Neural progenitor cell (in vitro differentiated cells): ENCODE data around the gene CRHR2. TPM values are rescaled to one million over a fixed set of nuclear protein-coding genes. Genes with fewer than 3 reads are reported as not detected.

Source experiments
- DNase-seq: peaks from one replicate; pipeline ENCODE4 v3.0.0-alpha.2; 2016; ENCODE audit warnings: low spot score
- H2AFZ ChIP-seq: fragments of 200-600 bp; sonication (generic); replicated peaks from 2 replicates; pipeline ENCODE4 v1.6.1; 2016; ENCODE audit warnings: antibody characterized with exemption
- H3F3A ChIP-seq: fragments of 200-600 bp; sonication (generic); 2 replicates; pipeline ENCODE4 v1.6.1; 2016; ENCODE audit warnings: antibody characterized with exemption, low read depth
- H3K27ac ChIP-seq: fragments of 200-600 bp; sonication (generic); 2 replicates; pipeline ENCODE4 v1.5.1; 2016; ENCODE audit warnings: mild to moderate bottlenecking
- H3K27me3 ChIP-seq: fragments of 200-600 bp; sonication (generic); 2 replicates; pipeline ENCODE4 v1.6.1; 2016; ENCODE audit warnings: mild to moderate bottlenecking, moderate library complexity
- H3K36me3 ChIP-seq: fragments of 200-600 bp; sonication (generic); 2 replicates; pipeline ENCODE4 v1.5.1; 2016
- H3K4me1 ChIP-seq: fragments of 200-600 bp; sonication (generic); 2 replicates; pipeline ENCODE4 v1.6.1; 2016; ENCODE audit warnings: mixed run types
- H3K4me2 ChIP-seq: fragments of 200-600 bp; sonication (generic); 2 replicates; pipeline ENCODE4 v1.6.1; 2016
- H3K4me3 ChIP-seq: fragments of 200-600 bp; sonication (generic); 2 replicates; pipeline ENCODE4 v1.5.1; 2016
- H3K79me2 ChIP-seq: fragments of 200-600 bp; sonication (generic); 2 replicates; pipeline ENCODE4 v1.6.1; 2016; ENCODE audit warnings: low read depth
- H3K9ac ChIP-seq: fragments of 200-600 bp; sonication (generic); 2 replicates; pipeline ENCODE4 v1.6.1; 2016
- H3K9me3 ChIP-seq: fragments of 200-600 bp; sonication (generic); 2 replicates; pipeline ENCODE4 v1.5.1; 2016; ENCODE audit warnings: low read depth
- H4K20me1 ChIP-seq: fragments of 200-600 bp; sonication (generic); 2 replicates; pipeline ENCODE4 v1.6.1; 2016; ENCODE audit warnings: low read depth
- H3K27ac Mint-ChIP-seq: 3 replicates; pipeline ENCODE4 v1.8.0; 2021; ENCODE audit warnings: mixed read lengths
- H3K27me3 Mint-ChIP-seq: 2 replicates; pipeline ENCODE4 v1.8.0; 2022; ENCODE audit warnings: low read depth, mild to moderate bottlenecking, inconsistent platforms, moderate library complexity, mixed read lengths; ENCODE audit not compliant: insufficient read depth
- H3K36me3 Mint-ChIP-seq: 3 replicates; pipeline ENCODE4 v1.8.0; 2021; ENCODE audit warnings: mixed read lengths
- H3K4me1 Mint-ChIP-seq: 3 replicates; pipeline ENCODE4 v1.8.0; 2021; ENCODE audit warnings: mixed read lengths
- H3K4me3 Mint-ChIP-seq: 3 replicates; pipeline ENCODE4 v1.8.0; 2021; ENCODE audit warnings: mild to moderate bottlenecking, moderate library complexity, mixed read lengths
- H3K9me3 Mint-ChIP-seq: 3 replicates; pipeline ENCODE4 v1.8.0; 2020; ENCODE audit warnings: mixed read lengths
- EZH2 ChIP-seq: fragments of 200-600 bp; sonication (generic); IDR thresholded peaks from 2 replicates; pipeline ENCODE4 v1.6.1; 2017; ENCODE audit warnings: antibody characterized with exemption, mild to moderate bottlenecking, moderate library complexity
- EZH2phosphoT487 ChIP-seq: fragments of 200-600 bp; sonication (generic); IDR thresholded peaks from 2 replicates; pipeline ENCODE4 v1.6.1; 2017; ENCODE audit warnings: antibody characterized with exemption
- total RNA-seq: library from RNA; depleted of rRNA; stranded (reverse); fragments of >200 nt; gene quantifications from 2 replicates; pipeline ENCODE4 v1.2.3, GENCODE V29; 2015; ENCODE audit warnings: low replicate concordance
- TF ChIP-seq, protein P1 (sequence below): fragments of 200-600 bp; sonication (generic); IDR thresholded peaks from 2 replicates; pipeline ENCODE4 v1.5.1; 2017; ENCODE audit warnings: antibody characterized with exemption, mild to moderate bottlenecking

The CRHR2 gene
- total RNA-seq, 1 donor from 2014 or later: not detected

DNA sequence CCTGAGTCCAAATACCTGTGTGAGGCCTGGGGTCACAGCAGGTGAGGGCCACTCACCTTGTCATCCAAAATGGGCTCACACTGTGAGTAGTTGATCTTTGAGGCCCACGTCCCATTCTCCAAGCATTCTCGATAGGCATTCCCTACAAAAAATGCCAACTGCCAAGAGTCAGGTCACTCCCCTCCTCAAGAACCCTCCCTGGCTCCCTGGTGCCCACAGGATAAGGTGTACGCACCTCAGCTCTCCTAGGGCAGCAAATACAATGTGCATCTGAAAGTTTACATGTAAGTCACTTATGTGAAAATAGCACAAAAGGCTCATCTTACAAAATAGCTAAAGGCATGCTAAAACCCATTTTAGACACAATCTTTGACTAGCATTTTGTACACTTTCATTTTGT lies 15.1 kb downstream of the CRHR2 start:
- peaks cover 42% of the 10 kb centered on the region for H4K20me1 ChIP-seq
- H3F3A ChIP-seq: no peaks in the 10 kb centered on the region
- no peaks in the 10 kb centered on the region for H3K4me1 Mint-ChIP-seq
- H3K36me3 Mint-ChIP-seq: no peaks in the 10 kb centered on the region
- no peak overlapping the region for H3K9ac ChIP-seq
- TF ChIP-seq EZH2: no peak
- TF ChIP-seq EZH2phosphoT487: no peak
- TF ChIP-seq, protein P1, sequence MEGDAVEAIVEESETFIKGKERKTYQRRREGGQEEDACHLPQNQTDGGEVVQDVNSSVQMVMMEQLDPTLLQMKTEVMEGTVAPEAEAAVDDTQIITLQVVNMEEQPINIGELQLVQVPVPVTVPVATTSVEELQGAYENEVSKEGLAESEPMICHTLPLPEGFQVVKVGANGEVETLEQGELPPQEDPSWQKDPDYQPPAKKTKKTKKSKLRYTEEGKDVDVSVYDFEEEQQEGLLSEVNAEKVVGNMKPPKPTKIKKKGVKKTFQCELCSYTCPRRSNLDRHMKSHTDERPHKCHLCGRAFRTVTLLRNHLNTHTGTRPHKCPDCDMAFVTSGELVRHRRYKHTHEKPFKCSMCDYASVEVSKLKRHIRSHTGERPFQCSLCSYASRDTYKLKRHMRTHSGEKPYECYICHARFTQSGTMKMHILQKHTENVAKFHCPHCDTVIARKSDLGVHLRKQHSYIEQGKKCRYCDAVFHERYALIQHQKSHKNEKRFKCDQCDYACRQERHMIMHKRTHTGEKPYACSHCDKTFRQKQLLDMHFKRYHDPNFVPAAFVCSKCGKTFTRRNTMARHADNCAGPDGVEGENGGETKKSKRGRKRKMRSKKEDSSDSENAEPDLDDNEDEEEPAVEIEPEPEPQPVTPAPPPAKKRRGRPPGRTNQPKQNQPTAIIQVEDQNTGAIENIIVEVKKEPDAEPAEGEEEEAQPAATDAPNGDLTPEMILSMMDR: no peak
- no peaks in the 10 kb centered on the region for H3K4me1 ChIP-seq
- H3K4me2 ChIP-seq: no peak overlapping the region
- H3K4me3 ChIP-seq: no peak overlapping the region
- no peak overlapping the region for H2AFZ ChIP-seq
- H3K4me3 Mint-ChIP-seq: no peak overlapping the region
- no peak overlapping the region for H3K27ac ChIP-seq
- no peaks in the 10 kb centered on the region for H3K9me3 ChIP-seq
- H3K27me3 Mint-ChIP-seq: peaks cover 5% of the 10 kb centered on the region
- H3K27me3 ChIP-seq: no peaks in the 10 kb centered on the region
- no peaks in the 10 kb centered on the region for H3K9me3 Mint-ChIP-seq
- H3K27ac Mint-ChIP-seq: no peak overlapping the region
- no peaks in the 10 kb centered on the region for H3K79me2 ChIP-seq
- DNase-seq: no peak
- H3K36me3 ChIP-seq: no peaks in the 10 kb centered on the region

DNA sequence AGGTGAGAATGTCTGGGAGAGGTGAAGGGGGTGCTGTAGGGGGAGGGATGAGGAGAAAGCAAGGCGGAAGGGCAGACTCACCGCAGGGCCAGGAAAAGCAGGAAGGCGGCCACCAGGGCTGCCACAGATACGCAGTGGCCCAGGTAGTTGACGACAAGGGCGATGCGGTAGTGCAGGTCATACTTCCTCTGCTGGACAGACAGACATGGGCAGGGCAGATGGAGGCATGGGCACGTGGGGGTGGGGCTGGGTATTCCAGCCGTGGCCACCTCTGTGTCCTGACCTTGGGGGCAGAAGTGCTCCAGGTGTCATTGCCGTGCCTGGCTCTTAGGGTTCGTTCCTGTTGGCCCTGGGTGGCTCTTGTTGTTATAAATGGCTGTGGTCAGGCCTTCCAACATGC lies 16.8 kb downstream of the CRHR2 start:
- H3K36me3 Mint-ChIP-seq: no peaks in the 10 kb centered on the region
- H3K9me3 Mint-ChIP-seq: no peaks in the 10 kb centered on the region
- Histone ChIP-seq H3K36me3 (no peaks in the 10 kb centered on the region), H3K4me3 (no peak overlapping the region), H3K4me2 (no peak overlapping the region), H4K20me1 (peaks cover 25% of the 10 kb centered on the region), H3K9ac (no peak overlapping the region), H3F3A (no peaks in the 10 kb centered on the region), H2AFZ (no peak overlapping the region), H3K4me1 (no peaks in the 10 kb centered on the region), H3K79me2 (no peaks in the 10 kb centered on the region), H3K9me3 (no peaks in the 10 kb centered on the region), H3K27ac (no peak overlapping the region), H3K27me3 (no peaks in the 10 kb centered on the region)
- H3K4me1 Mint-ChIP-seq: no peaks in the 10 kb centered on the region
- DNase-seq: no peak
- H3K27ac Mint-ChIP-seq: no peak overlapping the region
- TF ChIP-seq, protein P1: no peak
- TF ChIP-seq EZH2: no peak
- no peak for TF ChIP-seq EZH2phosphoT487
- H3K27me3 Mint-ChIP-seq: no peaks in the 10 kb centered on the region
- no peak overlapping the region for H3K4me3 Mint-ChIP-seq

DNA sequence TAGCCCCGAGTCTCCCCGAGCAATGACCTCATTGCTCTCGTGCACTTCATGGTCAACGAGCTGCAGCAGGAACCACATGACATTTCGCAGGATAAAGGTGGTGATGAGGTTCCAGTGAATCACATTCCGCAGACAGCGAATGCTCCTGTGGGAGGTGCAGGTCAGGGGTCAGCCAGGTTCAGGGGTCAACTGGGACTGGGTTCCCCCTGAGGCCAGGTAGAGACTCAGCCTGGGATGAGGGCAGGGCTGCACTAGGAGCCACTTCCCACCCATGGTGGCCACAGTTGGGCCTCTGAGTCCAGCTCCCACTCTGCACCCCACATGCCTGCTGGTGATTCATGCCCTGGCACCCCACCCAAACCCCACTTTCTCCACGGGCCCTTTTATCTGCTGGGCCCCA lies 17.2 kb downstream of the CRHR2 start:
- no peak for DNase-seq
- Histone ChIP-seq H3K4me3 (no peak overlapping the region), H2AFZ (no peak overlapping the region), H3K4me2 (no peak overlapping the region), H3K27ac (no peak overlapping the region), H3K36me3 (no peaks in the 10 kb centered on the region), H3F3A (no peaks in the 10 kb centered on the region), H3K4me1 (no peaks in the 10 kb centered on the region), H3K9me3 (no peaks in the 10 kb centered on the region), H3K27me3 (no peaks in the 10 kb centered on the region), H3K79me2 (no peaks in the 10 kb centered on the region), H3K9ac (no peak overlapping the region), H4K20me1 (peaks cover 21% of the 10 kb centered on the region)
- Mint-ChIP-seq H3K27ac (no peak overlapping the region), H3K4me3 (no peak overlapping the region), H3K27me3 (no peaks in the 10 kb centered on the region), H3K36me3 (no peaks in the 10 kb centered on the region), H3K9me3 (no peaks in the 10 kb centered on the region), H3K4me1 (no peaks in the 10 kb centered on the region)
- no peak for TF ChIP-seq EZH2phosphoT487
- TF ChIP-seq, protein P1: no peak
- no peak for TF ChIP-seq EZH2
